HG03439 (cell line): ENCODE data around the gene ADAM22.
A peak's percentile ranks its signal among the peaks of the same experiment; 100 is the strongest.
"Not testable (repeated sequence)": the region's sequence is repeated elsewhere in the genome, so short reads cannot be mapped to it uniquely, and the experiment has no call there.

Experiments
- ATAC-seq: cut with Tn5 transposase; IDR thresholded peaks from one replicate; pipeline ENCODE4 v1.9.1; 2021; ENCODE audit warnings: mild to moderate bottlenecking, moderate library complexity; ENCODE audit not compliant: unreplicated experiment

The ADAM22 gene

DNA sequence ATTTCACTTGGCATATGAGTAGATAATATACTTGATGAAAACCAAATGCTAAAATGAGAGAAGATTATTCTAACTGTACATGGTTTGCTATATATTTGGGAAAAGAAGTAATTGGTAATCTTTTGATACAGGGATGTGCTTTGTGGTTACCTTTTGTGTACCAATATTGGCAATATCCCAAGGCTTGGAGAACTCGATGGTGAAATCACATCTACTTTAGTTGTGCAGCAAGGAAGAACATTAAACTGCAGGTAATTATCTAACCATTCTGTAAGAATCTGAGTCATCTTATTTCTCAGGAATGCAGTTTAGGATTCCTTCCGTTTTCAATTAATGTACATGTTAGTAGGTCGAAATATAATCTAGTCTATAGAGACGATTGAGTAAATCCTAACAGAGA lies 221.7 kb downstream of the ADAM22 start:
- no peak for ATAC-seq

DNA sequence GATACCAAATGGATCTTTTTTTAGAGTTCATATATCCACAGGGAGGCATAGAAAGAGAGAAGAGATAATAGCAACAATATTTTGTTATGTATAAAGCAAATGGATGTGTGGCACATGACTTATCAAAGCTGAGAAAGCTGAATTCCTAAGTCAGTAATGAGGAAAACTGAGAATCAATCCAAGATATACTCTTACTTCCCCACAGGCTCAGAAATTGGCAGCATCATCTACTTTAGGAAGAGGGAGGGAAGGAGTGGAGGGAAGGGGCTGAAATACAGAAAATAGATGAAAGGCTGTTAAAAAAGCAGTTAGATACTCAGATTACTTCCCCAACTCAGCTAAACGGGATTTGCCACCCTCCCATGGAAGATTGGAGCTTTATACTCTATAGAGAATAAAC lies 222.3 kb downstream of the ADAM22 start:
- no peak for ATAC-seq

DNA sequence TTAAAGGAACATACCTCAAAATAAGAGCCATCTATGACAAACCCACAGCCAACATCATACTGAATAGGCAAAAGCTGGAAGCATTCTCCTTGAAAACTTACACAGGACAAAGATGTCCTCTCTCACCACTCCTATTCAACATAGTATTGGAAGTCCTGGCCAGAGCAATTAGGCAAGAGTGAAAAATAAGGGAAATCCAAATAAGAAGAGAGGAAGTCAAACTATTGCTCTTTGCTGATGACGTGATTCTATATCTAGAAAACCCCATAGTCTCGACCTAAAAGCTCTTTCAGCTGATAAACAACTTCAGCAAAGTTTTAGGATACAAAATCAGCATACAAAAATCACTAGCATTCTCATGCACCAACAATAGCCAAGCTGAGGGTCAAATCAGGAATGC lies 225.7 kb downstream of the ADAM22 start:
- not testable (repeated sequence) for ATAC-seq

DNA sequence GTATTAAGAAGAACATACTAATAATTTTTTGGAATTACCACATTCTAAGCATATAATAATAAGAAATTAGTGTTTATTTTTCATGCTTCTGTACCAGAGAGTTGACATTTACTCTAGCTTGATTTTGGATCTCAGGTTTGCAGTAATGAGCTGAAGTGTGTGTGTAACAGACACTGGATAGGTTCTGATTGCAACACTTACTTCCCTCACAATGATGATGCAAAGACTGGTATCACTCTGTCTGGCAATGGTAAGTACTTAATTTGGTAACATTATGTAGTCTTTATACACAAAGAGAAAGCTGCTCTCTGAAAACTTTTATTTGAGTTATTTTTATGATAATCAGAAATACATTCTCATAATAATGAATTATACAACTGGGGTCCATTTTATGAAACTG lies 231.6 kb downstream of the ADAM22 start:
- no peak for ATAC-seq

DNA sequence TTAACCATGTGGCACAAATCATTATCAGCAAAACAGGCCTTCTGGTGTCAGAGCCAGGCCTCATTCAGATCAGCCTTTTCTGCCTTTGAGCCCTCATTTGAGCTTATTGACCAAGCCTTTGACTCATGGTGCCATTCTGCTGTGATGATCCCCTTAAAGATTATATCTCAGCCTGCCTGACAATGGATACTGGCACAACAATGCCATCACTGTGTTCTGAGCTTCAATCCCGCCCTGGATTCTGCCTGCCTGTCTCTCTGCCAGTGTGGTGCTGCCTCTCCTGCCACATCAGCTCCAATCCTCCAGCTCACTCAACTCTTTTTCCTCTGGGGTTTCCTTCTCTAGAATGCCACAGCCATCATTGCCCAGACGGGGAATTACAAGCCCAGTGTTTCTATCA lies 233.2 kb downstream of the ADAM22 start:
- ATAC-seq = no peak

DNA sequence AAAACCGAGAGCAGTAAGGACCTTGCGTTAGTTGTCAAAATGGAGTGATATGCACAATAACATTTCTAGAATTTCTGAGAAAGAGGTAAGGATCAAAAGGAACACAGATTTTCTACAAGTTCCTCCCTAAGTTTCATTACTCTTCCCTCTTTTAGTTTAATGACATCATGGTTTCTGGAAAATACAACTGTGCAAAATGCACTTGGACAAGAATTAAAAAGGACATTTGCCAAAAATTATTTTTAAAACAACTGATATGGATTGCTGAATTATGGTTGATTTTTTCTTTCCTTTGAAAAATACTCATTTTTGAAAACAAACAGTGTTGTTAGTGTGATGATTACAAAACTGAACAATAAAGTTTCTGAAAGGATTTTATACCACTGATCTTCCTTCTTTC lies 233.7 kb downstream of the ADAM22 start:
- no peak for ATAC-seq

DNA sequence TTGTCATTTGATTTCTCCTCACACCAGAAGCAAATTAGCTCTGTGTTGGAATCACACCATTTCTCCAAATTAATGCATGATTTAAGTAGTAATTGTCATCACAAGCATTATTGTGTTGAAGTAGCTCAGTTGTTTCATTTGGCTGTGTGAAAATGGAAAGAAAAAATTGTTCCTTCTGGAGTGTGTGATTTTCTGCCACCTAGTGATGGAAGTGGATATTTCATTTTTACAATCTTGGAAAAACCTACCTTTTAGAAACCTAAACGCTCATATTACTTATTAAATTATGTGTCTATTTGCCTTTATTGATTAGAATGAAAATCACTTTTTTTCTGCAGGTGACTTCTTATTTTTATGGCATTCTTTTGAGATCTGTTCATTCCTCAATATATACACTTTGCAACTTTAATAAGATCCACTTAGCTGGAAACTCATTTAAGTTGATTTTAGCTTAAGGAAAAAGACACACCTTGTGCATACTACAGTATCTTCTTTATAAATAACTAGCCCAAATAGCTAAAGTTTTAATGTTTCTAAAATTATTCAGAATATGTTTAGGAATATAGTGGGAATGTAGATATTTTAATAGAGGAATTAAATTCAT lies 235.8 kb downstream of the ADAM22 start:
- no peak for ATAC-seq

DNA sequence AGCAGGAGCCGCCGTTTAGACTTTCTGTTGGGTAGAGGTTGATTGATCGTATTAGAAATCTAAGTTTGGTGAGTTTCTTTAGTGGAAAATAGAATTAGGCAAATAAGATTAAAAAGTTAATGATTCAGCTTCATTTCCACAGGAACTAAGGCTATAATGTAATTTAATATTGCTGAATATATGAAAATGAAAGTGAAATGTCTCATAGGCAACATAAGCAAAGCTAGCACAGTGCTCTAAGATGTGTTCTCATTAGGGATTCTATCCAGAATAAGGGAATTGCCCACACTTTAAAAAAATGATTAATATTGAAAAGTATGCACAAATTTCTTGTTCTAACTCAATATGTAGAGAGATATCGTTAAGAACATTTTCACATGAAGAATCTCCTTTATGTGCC lies 238.8 kb downstream of the ADAM22 start:
- ATAC-seq = no peak

DNA sequence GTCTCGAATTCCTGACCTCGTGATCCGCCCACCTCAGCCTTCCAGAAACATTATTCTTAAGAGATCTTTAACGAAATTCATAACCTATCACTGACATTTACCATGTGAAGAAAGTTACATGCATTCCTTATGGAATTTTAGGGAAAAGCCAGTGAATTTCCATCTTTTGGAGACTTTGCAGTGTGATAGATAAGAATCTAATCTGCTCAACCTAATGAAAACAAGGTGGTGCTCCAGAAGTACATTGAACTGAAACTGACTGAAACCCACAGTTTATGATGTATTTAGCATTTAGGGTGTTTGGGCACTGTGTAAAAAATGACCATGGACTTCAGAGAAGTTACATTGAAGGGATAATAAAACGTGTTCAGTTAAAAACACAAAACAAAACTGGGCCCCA lies 242.1 kb downstream of the ADAM22 start:
- no peak for ATAC-seq

DNA sequence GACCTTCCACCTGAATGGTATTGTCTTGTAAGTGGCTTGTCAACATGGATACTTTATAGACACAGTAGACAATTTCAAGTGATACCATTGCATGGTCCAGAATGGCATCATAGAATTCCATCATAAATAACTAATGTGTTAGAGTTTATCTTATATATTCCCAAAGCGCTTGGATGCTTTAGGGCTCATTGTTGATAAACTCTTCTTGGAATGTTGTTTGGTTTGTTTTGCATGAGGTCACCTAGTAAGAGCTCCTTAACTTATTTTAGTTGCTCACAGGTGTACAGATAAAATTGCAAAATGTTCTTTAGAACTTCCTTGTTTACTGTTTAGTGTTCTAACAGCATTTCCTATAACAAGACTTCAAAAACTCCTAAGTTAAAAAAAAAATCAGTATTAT lies 249.0 kb downstream of the ADAM22 start:
- no peak for ATAC-seq

DNA sequence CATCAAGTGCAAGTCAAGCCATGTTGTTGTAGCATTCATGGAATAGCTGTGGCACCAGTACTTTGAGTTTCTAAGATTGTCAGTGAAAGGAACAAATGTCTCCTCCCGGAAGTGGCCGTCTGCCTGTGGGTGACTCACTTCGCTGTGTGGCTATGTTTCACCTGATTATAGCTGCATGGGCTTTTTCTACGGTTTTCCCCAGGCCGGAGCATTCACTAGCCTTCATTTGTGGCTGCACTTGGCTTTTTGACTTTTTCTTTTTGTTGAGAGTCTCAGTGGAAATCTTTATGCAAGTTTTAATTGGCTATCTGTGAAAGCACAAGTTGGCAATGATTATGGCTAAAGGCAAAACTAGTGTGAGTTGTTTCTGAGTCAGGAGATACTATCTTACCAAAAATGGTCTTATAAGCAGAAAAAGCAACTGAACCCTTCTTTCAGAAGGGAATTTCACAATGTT lies 250.8 kb downstream of the ADAM22 start:
- ATAC-seq = peak; percentile 85

DNA sequence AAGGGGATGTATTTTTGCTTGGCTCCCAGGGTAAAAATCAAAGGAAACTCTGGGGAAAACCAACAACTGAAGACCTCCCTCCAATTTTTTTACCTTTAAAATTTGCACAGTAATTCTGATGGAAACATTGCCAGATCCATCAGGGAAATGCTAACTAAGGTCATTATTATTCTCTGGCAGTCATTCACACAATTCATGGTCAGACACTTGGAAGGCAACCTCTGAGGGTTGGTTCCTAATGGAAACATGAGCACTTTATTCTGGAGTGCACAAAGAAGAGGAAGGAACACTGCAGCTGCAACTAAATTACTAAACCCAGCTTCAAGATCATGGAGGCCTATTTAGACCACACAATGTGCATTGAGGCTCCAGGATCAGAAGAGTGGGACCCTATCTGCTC lies 251.6 kb downstream of the ADAM22 start:
- ATAC-seq = no peak

DNA sequence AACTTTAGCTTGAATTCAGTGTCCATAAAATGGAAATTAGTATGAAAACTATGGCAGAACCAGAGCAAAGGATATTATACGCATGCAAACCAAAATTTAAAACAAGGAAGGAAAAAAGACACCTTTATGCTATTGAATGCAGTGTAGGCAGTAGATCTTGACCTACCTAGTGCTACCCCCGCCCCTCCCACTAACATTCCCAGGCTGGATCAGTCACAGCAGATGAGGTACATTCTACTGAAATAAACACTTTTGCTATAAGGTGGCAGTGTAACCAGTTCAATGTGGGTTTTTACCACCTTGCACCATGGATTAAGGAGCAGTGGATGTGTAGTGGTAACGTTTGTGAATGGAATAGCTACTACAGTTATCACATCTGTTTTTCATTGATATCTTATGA lies 257.9 kb downstream of the ADAM22 start:
- ATAC-seq = no peak

DNA sequence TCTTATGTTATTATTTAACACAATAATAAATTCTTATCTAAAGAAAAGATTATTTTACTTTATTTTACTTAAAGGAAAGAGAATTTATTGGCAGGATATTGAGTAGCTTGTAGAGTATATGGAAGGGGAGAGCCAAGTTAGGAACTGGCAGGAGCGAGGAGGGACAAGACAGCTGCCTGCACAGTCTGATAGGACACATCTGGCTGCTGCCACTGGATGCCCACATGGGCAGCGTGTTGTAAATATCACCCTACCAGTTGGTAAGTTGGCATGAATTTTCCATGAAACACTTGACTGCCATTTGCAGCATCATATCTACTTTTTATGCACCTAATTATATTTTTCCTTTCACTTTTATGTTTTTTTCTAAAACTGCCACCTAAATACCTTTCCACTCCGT lies 266.2 kb downstream of the ADAM22 start:
- ATAC-seq = no peak

DNA sequence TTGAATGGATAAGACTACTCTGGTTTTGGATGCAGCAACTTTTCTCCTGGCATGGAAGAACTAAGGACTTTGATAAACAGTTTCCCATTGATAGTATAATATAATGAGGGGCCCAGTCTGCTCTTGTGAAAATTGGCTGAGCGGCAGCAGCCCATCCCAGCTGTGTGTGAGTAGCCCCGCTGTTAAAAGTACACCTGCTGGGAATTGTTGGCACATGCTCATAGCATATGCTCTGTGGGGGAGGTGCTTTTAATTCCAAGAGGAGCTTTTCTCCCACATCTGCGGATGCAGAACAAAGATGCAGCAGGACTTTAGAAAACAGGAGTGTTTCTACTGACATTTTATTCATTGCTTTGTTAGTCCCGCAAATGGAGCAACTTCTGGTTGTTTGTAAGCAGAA lies 266.7 kb downstream of the ADAM22 start:
- ATAC-seq = no peak

DNA sequence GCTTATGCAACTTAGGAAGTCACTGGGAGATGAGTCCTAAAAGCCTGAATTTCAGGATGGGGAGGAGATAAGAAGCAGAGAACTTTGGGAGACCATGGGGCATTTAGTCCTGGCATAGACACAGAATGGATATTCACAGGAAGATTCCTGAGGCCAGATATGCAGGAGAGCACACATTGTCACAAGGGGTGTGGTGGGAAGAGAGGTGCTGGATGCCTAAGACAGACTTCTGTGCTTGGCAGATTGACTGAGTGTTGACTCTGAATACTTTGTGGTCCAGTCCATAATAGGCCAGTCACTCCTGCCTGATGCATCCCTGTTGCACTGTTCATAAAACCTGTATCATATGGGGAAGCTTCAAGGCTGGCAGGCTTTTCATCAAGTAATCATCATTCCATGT lies 267.3 kb downstream of the ADAM22 start:
- ATAC-seq = no peak

DNA sequence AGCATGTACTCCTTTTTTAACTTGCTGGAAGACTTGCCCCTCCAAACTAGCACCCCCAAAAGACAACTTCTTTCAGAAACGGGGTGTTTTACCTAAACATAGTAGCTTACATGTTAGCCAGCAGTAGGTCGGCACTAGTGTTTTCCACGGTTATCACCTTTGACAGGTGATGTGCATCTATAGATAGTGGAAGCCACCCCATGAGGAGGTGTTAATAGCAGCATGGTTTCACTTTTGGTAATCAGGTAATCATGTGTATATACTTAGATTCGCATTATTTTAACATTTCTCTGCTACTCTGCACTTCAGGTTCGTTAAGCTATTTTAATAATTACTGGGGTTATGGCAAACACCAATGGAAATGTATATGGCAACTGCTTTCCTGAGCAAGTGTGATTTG lies 268.2 kb downstream of the ADAM22 start:
- no peak for ATAC-seq

DNA sequence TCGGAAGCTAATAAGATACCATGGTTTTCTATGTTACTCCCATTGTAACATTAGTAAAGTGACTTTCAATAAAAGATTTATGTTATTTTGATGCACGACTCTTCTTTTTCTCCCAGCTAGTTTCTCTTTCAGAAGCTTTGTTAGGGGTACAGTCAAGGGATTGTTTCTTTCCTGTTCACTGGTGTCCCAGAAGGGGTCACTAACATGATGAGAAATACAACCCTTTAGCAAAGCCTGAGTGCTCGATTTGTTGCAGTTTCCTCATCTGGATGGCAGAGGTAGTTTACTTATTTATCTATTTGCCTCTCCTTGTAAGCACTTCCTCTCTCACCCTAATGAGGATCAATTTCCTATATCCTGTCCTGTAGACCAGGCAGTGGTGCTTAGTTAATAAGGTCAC lies 268.7 kb downstream of the ADAM22 start:
- no peak for ATAC-seq

DNA sequence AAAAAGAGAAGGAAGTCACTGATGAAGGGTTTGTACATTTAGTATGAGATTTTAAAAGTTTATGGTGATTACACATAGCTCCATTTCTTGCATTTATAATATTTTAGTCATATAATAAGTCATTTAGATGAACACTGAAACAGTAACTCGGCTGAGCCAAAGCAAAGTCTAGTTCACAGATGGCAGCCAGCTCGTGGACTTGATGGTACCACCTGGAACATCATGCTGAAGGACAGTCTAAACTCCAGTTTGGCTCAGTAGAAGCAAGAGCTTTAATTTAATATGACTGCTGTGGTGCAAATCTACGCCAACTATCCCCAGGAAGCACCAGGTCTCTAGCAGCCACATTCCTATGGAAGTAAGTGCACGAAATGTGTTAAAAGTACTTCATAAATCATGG lies 269.4 kb downstream of the ADAM22 start:
- no peak for ATAC-seq

DNA sequence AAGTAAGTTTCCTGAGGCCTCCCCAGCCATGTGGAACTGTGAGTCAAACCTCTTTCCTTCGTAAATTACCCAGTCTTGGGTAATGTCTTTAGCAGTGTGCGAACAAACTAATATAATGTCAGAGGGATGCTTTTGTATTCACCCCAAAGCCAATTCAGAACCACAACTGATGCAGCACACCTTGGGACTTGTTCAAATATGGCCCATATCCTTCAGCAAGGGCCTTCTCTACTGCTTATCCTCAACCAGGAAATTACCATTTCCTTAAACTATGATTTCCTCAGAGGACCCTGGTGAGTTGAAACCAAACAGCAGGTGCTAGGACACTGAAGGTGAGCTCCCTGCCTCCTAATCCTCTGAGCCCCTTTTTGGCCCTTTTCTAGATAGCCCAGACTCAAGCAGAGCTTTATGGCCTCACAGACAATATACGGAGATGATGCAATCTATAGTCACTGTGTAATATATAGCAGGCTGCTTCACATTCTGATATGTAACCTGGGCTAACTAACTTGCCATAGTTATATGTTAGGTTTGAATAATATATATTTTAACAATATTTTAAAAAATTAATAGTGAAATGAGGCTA lies 270.6 kb downstream of the ADAM22 start:
- ATAC-seq = no peak

DNA sequence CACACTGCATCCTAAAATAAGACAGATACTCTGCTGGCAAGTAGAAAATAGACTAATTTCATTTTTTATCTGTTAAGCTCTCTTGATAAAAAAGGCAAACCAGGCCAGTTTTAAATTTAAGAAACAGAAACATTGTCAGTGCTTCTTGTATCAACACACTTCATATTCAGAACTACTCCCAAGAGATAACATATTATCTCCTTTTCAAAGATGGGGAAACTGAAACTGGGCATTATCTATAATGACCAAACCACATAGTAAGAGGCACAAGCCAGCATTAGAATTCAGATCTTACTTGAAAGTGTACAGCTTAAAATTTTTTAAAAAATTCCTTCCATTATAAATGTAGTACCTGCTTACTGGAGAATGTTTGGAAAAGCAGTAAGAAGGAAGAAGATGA lies 271.1 kb downstream of the ADAM22 start:
- ATAC-seq = no peak

DNA sequence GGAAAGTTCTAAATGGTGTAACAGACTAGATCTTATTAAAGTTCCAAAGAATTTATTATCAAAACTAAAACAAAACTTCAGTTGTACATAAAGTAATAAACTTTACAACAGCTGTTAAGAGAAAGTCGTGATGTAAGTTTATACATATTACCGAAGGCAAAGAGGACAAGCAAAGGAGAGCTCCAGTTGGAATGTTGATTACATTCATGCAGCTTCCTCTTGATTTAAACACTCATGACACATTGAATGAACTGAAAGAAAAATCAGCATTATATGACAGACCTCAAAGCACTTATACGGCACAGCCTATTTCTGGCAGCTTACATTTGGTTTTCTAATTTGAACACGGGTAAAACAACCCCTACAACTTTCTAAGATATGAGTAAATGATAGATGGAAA lies 272.2 kb downstream of the ADAM22 start:
- ATAC-seq = no peak

DNA sequence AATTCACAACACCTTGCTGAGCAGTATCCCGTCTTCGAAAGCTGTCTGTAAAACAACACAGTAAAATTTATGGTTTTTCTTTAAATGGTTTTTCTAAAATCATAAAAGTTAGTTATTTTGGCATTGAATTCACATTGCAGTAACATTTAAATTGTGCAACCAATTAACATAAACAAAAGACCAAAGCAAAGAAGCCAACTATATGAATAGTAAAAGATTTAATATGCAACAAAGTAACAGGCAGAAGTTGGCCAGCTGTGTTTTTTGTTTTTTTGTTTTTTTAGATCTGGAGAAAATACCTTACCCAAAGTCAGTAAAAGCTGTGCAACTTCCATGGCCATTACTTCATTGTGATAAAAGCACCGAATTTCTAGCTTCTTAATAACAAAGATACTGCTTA lies 274.5 kb downstream of the ADAM22 start:
- no peak for ATAC-seq
